Neural cell (in vitro differentiated cells): ENCODE measurements around the gene RASL12. TPM values are rescaled to one million over a fixed set of nuclear protein-coding genes. Genes with fewer than 3 reads are reported as not detected.

Source experiments
- H2AFZ ChIP-seq: fragments of 200-600, 300-800 bp; sonication (generic), shearing (Covaris generic); 2 replicates; pipeline ENCODE4 v1.6.0; 2014; ENCODE audit warnings: low read depth, mild to moderate bottlenecking, antibody characterized with exemption, low read length, moderate library complexity
- H3F3A ChIP-seq: fragments of 200-600 bp; shearing (Covaris generic); 2 replicates; pipeline ENCODE4 v1.6.1; 2016; ENCODE audit warnings: mild to moderate bottlenecking, moderate library complexity, mixed read lengths, antibody characterized with exemption, low read length; ENCODE audit not compliant: insufficient read depth, poor library complexity, severe bottlenecking
- H3K27ac ChIP-seq: fragments of 200-600, 300-800 bp; sonication (generic), shearing (Covaris generic); 2 replicates; pipeline ENCODE4 v1.5.1; 2014; ENCODE audit warnings: mild to moderate bottlenecking, low read length, moderate library complexity
- H3K27me3 ChIP-seq: fragments of 300-800, 200-600 bp; sonication (generic), shearing (Covaris generic); 2 replicates; pipeline ENCODE4 v1.6.0; 2014; ENCODE audit warnings: mild to moderate bottlenecking, low read depth, low read length, moderate library complexity; ENCODE audit not compliant: insufficient read depth
- H3K36me3 ChIP-seq: fragments of 300-800, 200-600 bp; sonication (generic), shearing (Covaris generic); 2 replicates; pipeline ENCODE4 v1.5.1; 2014; ENCODE audit warnings: mild to moderate bottlenecking, antibody characterized with exemption, low read length, moderate library complexity; ENCODE audit not compliant: insufficient read depth
- H3K4me2 ChIP-seq: fragments of 300-800, 200-600 bp; sonication (generic), shearing (Covaris generic); 2 replicates; pipeline ENCODE4 v1.6.0; 2014; ENCODE audit warnings: mild to moderate bottlenecking, low read length
- H3K4me3 ChIP-seq: fragments of 300-800, 200-600 bp; sonication (generic), shearing (Covaris generic); 2 replicates; pipeline ENCODE4 v1.5.1; 2014; ENCODE audit warnings: mild to moderate bottlenecking, low read length, moderate library complexity
- H3K79me2 ChIP-seq: fragments of 200-600 bp; shearing (Covaris generic); replicated peaks from 2 replicates; pipeline ENCODE4 v1.6.0; 2014; ENCODE audit warnings: mild to moderate bottlenecking, low read length, moderate library complexity; ENCODE audit not compliant: insufficient read depth
- H3K9ac ChIP-seq: fragments of 300-800, 200-600 bp; sonication (generic), shearing (Covaris generic); 2 replicates; pipeline ENCODE4 v1.6.1; 2016; ENCODE audit warnings: mild to moderate bottlenecking, low read length, mixed read lengths
- H3K9me2 ChIP-seq: fragments of 200-600 bp; shearing (Covaris generic); 2 replicates; pipeline ENCODE4 v1.6.1; 2016; ENCODE audit warnings: mild to moderate bottlenecking, low read length, mixed read lengths; ENCODE audit not compliant: insufficient read depth
- H3K9me3 ChIP-seq: fragments of 200-600, 300-800 bp; sonication (generic), shearing (Covaris generic); 2 replicates; pipeline ENCODE4 v1.6.1; 2016; ENCODE audit warnings: mild to moderate bottlenecking, mixed run types, low read length, moderate library complexity, mixed read lengths
- H4K20me1 ChIP-seq: fragments of 200-600 bp; shearing (Covaris generic); 2 replicates; pipeline ENCODE4 v1.6.1; 2016; ENCODE audit warnings: mild to moderate bottlenecking, mixed run types; ENCODE audit not compliant: insufficient read depth
- EP300 ChIP-seq: fragments of 450-650 bp; conservative IDR thresholded peaks from 2 replicates; pipeline ENCODE4 v1.6.1; 2014; ENCODE audit warnings: antibody characterized with exemption, mild to moderate bottlenecking, moderate library complexity; ENCODE audit not compliant: poor library complexity, severe bottlenecking
- EZH2 ChIP-seq: fragments of 200-600, 300-800 bp; shearing (Covaris generic), sonication (generic); IDR thresholded peaks from 2 replicates; pipeline ENCODE4 v1.6.1; 2014; ENCODE audit warnings: antibody characterized with exemption, low read length, borderline replicate concordance, mild to moderate bottlenecking; ENCODE audit not compliant: insufficient read depth, poor library complexity, severe bottlenecking
- MXI1 ChIP-seq: fragments of 450-650 bp; conservative IDR thresholded peaks from 2 replicates; pipeline ENCODE4 v1.6.1; 2014; ENCODE audit warnings: antibody characterized with exemption, mild to moderate bottlenecking; ENCODE audit not compliant: poor library complexity, severe bottlenecking
- RAD21 ChIP-seq: fragments of 450-650 bp; conservative IDR thresholded peaks from 2 replicates; pipeline ENCODE4 v1.6.1; 2014; ENCODE audit warnings: antibody characterized with exemption, mild to moderate bottlenecking, moderate library complexity
- SMC3 ChIP-seq: fragments of 450-650 bp; conservative IDR thresholded peaks from 2 replicates; pipeline ENCODE4 v1.6.1; 2014; ENCODE audit warnings: antibody characterized with exemption, mild to moderate bottlenecking, moderate library complexity; ENCODE audit not compliant: poor library complexity
- TAF1 ChIP-seq: IDR thresholded peaks from 2 replicates; pipeline ENCODE4 v1.6.1; 2012; ENCODE audit warnings: low read depth
- polyA plus RNA-seq: library from polyadenylated mRNA; depleted of rRNA; stranded (reverse); fragments of >200 nt; gene quantifications from 2 replicates; pipeline ENCODE4 v1.2.3, GENCODE V29; 2014
- TF ChIP-seq, protein P1 (sequence below): fragments of 450-650 bp; IDR thresholded peaks from 2 replicates; pipeline ENCODE4 v1.5.1; 2014; ENCODE audit warnings: antibody characterized with exemption, mild to moderate bottlenecking, moderate library complexity; ENCODE audit not compliant: poor library complexity, severe bottlenecking
- TF ChIP-seq, protein P2 (sequence below): IDR thresholded peaks from 2 replicates; pipeline ENCODE4 v1.6.1; 2012; ENCODE audit warnings: borderline replicate concordance

Gene RASL12
- polyA plus RNA-seq, 1 donor from 2014 or later = not detected

DNA sequence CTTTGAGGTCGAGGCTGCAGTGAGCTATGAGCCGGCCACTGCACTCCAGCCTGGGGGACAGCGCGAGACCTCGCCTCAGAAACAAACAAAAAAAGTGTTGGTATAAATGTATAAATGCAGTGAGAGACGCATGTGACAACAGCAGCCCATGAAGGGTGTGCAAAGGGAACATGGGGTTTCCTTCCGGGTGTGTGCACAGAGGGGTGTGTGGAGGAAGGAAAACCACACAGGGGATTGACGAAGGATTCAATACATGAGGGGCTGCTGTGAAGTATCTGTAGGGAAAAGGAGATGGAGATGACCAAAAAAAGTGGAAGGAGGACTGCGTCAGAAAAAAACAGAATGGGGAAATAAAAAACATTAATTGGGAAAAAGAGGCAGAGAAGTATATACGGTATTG, 39.5 kb downstream of the RASL12 start:
- H2AFZ ChIP-seq = no peak overlapping the region
- no peak overlapping the region for H3K27ac ChIP-seq
- peak overlapping the region; percentile 80 for H3K9ac ChIP-seq
- no peaks in the 10 kb centered on the region for H3K9me2 ChIP-seq
- no peaks in the 10 kb centered on the region for H3K9me3 ChIP-seq
- peaks cover 3% of the 10 kb centered on the region for H3K79me2 ChIP-seq
- H3K4me2 ChIP-seq = peak overlapping the region; percentile 70
- peak overlapping the region; percentile 96 for H3K4me3 ChIP-seq
- H3K36me3 ChIP-seq = no peaks in the 10 kb centered on the region
- no peaks in the 10 kb centered on the region for H3K27me3 ChIP-seq
- H4K20me1 ChIP-seq = no peaks in the 10 kb centered on the region
- TF ChIP-seq EZH2 (no peak), RAD21 (no peak), TAF1 (no peak), SMC3 (no peak), EP300 (no peak)
- TF ChIP-seq, protein P1, sequence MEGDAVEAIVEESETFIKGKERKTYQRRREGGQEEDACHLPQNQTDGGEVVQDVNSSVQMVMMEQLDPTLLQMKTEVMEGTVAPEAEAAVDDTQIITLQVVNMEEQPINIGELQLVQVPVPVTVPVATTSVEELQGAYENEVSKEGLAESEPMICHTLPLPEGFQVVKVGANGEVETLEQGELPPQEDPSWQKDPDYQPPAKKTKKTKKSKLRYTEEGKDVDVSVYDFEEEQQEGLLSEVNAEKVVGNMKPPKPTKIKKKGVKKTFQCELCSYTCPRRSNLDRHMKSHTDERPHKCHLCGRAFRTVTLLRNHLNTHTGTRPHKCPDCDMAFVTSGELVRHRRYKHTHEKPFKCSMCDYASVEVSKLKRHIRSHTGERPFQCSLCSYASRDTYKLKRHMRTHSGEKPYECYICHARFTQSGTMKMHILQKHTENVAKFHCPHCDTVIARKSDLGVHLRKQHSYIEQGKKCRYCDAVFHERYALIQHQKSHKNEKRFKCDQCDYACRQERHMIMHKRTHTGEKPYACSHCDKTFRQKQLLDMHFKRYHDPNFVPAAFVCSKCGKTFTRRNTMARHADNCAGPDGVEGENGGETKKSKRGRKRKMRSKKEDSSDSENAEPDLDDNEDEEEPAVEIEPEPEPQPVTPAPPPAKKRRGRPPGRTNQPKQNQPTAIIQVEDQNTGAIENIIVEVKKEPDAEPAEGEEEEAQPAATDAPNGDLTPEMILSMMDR = no peak
- no peaks in the 10 kb centered on the region for H3F3A ChIP-seq

DNA sequence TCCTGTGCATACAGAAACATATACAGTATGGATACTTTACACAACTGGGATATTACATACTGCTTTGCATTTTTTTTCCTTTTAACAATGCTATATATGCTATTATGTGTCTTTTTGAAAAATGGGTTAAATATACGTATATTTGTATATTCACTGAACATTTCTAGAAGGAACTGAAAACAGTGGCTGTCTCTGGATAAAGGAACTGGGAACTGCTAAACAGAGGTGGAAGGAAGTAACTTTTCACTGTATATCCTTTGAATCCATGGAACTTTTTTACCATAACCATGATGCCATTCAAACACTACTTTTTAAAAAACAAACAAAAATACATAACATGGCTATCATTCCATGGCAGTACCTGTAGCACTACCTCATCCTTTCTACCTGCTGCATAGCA, 40.2 kb downstream of the RASL12 start:
- Histone ChIP-seq H3K27me3 (no peaks in the 10 kb centered on the region), H3K9ac (no peak overlapping the region), H3K9me2 (no peaks in the 10 kb centered on the region), H2AFZ (no peak overlapping the region), H3K79me2 (peaks cover 3% of the 10 kb centered on the region), H3K4me2 (no peak overlapping the region), H3K4me3 (peak overlapping the region; percentile 96), H3F3A (no peaks in the 10 kb centered on the region), H3K36me3 (no peaks in the 10 kb centered on the region), H3K9me3 (no peaks in the 10 kb centered on the region), H3K27ac (no peak overlapping the region), H4K20me1 (no peaks in the 10 kb centered on the region)
- TF ChIP-seq, protein P1 = no peak

DNA sequence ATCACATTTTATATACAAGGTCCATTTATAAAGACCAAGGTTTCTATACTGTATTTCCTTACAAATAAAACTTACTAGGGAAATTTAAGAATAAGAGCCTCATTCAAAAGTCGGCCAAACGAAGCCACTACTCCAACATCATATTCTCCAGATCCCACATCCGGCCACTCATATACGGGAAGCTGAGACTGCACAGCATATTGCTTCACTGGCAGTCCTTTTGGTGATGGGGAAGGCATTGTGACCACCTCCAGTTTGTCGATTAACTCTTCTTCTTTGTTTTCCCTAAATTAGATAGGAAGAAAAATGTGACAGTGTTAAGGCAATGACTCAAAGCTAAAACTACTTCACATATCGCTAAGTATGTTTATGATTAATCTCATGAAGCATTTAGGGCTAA, 41.0 kb downstream of the RASL12 start:
- H3K4me3 ChIP-seq = no peak overlapping the region
- no peak overlapping the region for H3K27ac ChIP-seq
- H3K27me3 ChIP-seq = no peaks in the 10 kb centered on the region
- H3K9me3 ChIP-seq = no peaks in the 10 kb centered on the region
- no peak overlapping the region for H3K9ac ChIP-seq
- H3K9me2 ChIP-seq = no peaks in the 10 kb centered on the region
- no peak for TF ChIP-seq EZH2
- TF ChIP-seq, protein P1 = no peak
- no peak for TF ChIP-seq EP300
- TF ChIP-seq TAF1 = no peak
- no peak for TF ChIP-seq SMC3
- TF ChIP-seq, protein P2, sequence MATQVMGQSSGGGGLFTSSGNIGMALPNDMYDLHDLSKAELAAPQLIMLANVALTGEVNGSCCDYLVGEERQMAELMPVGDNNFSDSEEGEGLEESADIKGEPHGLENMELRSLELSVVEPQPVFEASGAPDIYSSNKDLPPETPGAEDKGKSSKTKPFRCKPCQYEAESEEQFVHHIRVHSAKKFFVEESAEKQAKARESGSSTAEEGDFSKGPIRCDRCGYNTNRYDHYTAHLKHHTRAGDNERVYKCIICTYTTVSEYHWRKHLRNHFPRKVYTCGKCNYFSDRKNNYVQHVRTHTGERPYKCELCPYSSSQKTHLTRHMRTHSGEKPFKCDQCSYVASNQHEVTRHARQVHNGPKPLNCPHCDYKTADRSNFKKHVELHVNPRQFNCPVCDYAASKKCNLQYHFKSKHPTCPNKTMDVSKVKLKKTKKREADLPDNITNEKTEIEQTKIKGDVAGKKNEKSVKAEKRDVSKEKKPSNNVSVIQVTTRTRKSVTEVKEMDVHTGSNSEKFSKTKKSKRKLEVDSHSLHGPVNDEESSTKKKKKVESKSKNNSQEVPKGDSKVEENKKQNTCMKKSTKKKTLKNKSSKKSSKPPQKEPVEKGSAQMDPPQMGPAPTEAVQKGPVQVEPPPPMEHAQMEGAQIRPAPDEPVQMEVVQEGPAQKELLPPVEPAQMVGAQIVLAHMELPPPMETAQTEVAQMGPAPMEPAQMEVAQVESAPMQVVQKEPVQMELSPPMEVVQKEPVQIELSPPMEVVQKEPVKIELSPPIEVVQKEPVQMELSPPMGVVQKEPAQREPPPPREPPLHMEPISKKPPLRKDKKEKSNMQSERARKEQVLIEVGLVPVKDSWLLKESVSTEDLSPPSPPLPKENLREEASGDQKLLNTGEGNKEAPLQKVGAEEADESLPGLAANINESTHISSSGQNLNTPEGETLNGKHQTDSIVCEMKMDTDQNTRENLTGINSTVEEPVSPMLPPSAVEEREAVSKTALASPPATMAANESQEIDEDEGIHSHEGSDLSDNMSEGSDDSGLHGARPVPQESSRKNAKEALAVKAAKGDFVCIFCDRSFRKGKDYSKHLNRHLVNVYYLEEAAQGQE = no peak
- TF ChIP-seq MXI1 = no peak
- no peak overlapping the region for H2AFZ ChIP-seq
- H3K36me3 ChIP-seq = no peaks in the 10 kb centered on the region
- H3F3A ChIP-seq = no peaks in the 10 kb centered on the region
- H4K20me1 ChIP-seq = no peaks in the 10 kb centered on the region
- peaks cover 3% of the 10 kb centered on the region for H3K79me2 ChIP-seq
- H3K4me2 ChIP-seq = no peak overlapping the region
